Measurements from ENCODE around the gene FTCD. TPM values are rescaled to one million over a fixed set of nuclear protein-coding genes. Genes with fewer than 3 reads are reported as not detected.

FTCD gene
- polyA plus RNA-seq, 3 donors, result not detected

GRCh38 chr21:46180079-46180722 lies 24.8 kb upstream of the FTCD start:
- no peak overlapping the region for H3K4me2 ChIP-seq (replicated peaks; ENCODE audit: extremely low read depth, low read length, poor library complexity, severe bottlenecking)
- no peaks in the 10 kb centered on the region for H3K36me3 ChIP-seq (replicated peaks in 1 of 2; ENCODE audit: control insufficient read depth in 1 of 2, insufficient read depth in 2 of 2, low read length in 2 of 2)
- H3K4me1 Mint-ChIP-seq, result peaks cover 8% of the 10 kb centered on the region
- H2AFZ ChIP-seq (ENCODE audit: insufficient read depth, low read depth, low read length, poor library complexity, severe bottlenecking), result no peak overlapping the region
- H3K27ac Mint-ChIP-seq, result peak overlapping the region in 1 of 7 donors; percentile 26
- intact Hi-C loops (cut with micrococcal nuclease), result loop anchor here in 1 of 2 donors (5.0 to 10.0 kb wide), 2 partner anchors 47 to 145 kb away; partner anchors contain the start of genes C21orf58, LSS and PCNT
- H3K9ac ChIP-seq (ENCODE audit: insufficient read depth, low read length, poor library complexity, severe bottlenecking), result no peak overlapping the region
- no peaks in the 10 kb centered on the region for H3K36me3 Mint-ChIP-seq
- no peak overlapping the region for H3K27ac ChIP-seq (ENCODE audit: low read depth in 1 of 2, low read length in 2 of 2)
- peaks cover 0 to 4% (median 2%) of the 10 kb centered on the region in 3 donors for H3K27me3 Mint-ChIP-seq (ENCODE audit: low read depth in 3 of 3)
- H4K20me1 ChIP-seq (ENCODE audit: insufficient read depth, low read length), result no peaks in the 10 kb centered on the region
- no peak overlapping the region for H3K4me3 ChIP-seq (replicated peaks in 1 of 3; ENCODE audit: low read depth in 2 of 3, low read length in 3 of 3)
- H3K79me2 ChIP-seq (ENCODE audit: insufficient read depth, low read length), result no peaks in the 10 kb centered on the region
- DNase-seq, result no peak
- WGBS (ENCODE audit: insufficient coverage), result 74% methylated on average over 19 of the region's 24 CpGs
- TF ChIP-seq CTCF (IDR thresholded peaks at IDR 0.05), result no peak
- H3K4me3 Mint-ChIP-seq, result no peak overlapping the region
- H3K9me3 Mint-ChIP-seq, result peaks cover 2 to 19% (median 10%) of the 10 kb centered on the region in 7 donors
- H3K4me1 ChIP-seq (ENCODE audit: control insufficient read depth in 1 of 2, insufficient read depth in 2 of 2, low read length in 2 of 2), result peaks cover 4 to 5% of the 10 kb centered on the region in 2 donors
- no peaks in the 10 kb centered on the region for H3K27me3 ChIP-seq (ENCODE audit: control insufficient read depth in 2 of 2, insufficient read depth in 2 of 2, low read length in 2 of 2)
- no peaks in the 10 kb centered on the region for H3K9me3 ChIP-seq (replicated peaks in 1 of 2; ENCODE audit: control insufficient read depth in 1 of 2, insufficient read depth in 1 of 2, low read length in 2 of 2)

GRCh38 chr21:46179708-46180078 lies 24.3 kb upstream of the FTCD start:
- Histone ChIP-seq H3K9ac (ENCODE audit: insufficient read depth, low read length, poor library complexity, severe bottlenecking) (no peak overlapping the region), H3K36me3 (replicated peaks in 1 of 2; ENCODE audit: control insufficient read depth in 1 of 2, insufficient read depth in 2 of 2, low read length in 2 of 2) (no peaks in the 10 kb centered on the region), H3K4me1 (ENCODE audit: control insufficient read depth in 1 of 2, insufficient read depth in 2 of 2, low read length in 2 of 2) (peaks cover 4 to 5% of the 10 kb centered on the region in 2 donors), H3K27me3 (ENCODE audit: control insufficient read depth in 2 of 2, insufficient read depth in 2 of 2, low read length in 2 of 2) (no peaks in the 10 kb centered on the region), H3K4me2 (replicated peaks; ENCODE audit: extremely low read depth, low read length, poor library complexity, severe bottlenecking) (no peak overlapping the region), H3K4me3 (replicated peaks in 1 of 3; ENCODE audit: low read depth in 2 of 3, low read length in 3 of 3) (no peak overlapping the region), H4K20me1 (ENCODE audit: insufficient read depth, low read length) (no peaks in the 10 kb centered on the region), H3K9me3 (replicated peaks in 1 of 2; ENCODE audit: control insufficient read depth in 1 of 2, insufficient read depth in 1 of 2, low read length in 2 of 2) (peaks cover 0 to 3% of the 10 kb centered on the region in 2 donors), H3K27ac (ENCODE audit: low read depth in 1 of 2, low read length in 2 of 2) (no peak overlapping the region), H2AFZ (ENCODE audit: insufficient read depth, low read depth, low read length, poor library complexity, severe bottlenecking) (no peak overlapping the region), H3K79me2 (ENCODE audit: insufficient read depth, low read length) (no peaks in the 10 kb centered on the region)
- no peak for DNase-seq
- Mint-ChIP-seq H3K27ac (no peak overlapping the region), H3K27me3 (ENCODE audit: low read depth in 3 of 3) (peaks cover 1 to 6% (median 2%) of the 10 kb centered on the region in 3 donors), H3K4me3 (no peak overlapping the region), H3K36me3 (no peaks in the 10 kb centered on the region), H3K4me1 (peaks cover 8% of the 10 kb centered on the region), H3K9me3 (peaks cover 7 to 20% (median 14%) of the 10 kb centered on the region in 7 donors)
- 95% methylated on average over 15 of the region's 17 CpGs for WGBS (ENCODE audit: insufficient coverage)
- intact Hi-C loops (cut with micrococcal nuclease), result loop anchor here in 1 of 2 donors (5.0 to 10.0 kb wide), 2 partner anchors 48 to 145 kb away; partner anchors contain the start of genes C21orf58, LSS and PCNT
- TF ChIP-seq CTCF (IDR thresholded peaks at IDR 0.05), result no peak

Data from CD14-positive monocyte (primary cell).